Measurements from ENCODE around the gene FHOD3.

The FHOD3 gene

GRCh38 chr18:36307513-36307912, 10.0 kb downstream of the FHOD3 start:
- no peak overlapping the region for H3K4me3 ChIP-seq (ENCODE audit: low read depth, low read length)
- in situ Hi-C loops (cut with HindIII; ENCODE audit: low sequenced_read_pairs) = no loop called here
- TF ChIP-seq CTCF (IDR thresholded peaks at IDR 0.05; ENCODE audit: low read depth, low read length) = no peak
- no peak for DNase-seq (ENCODE audit: low read depth, low spot score)

DNA sequence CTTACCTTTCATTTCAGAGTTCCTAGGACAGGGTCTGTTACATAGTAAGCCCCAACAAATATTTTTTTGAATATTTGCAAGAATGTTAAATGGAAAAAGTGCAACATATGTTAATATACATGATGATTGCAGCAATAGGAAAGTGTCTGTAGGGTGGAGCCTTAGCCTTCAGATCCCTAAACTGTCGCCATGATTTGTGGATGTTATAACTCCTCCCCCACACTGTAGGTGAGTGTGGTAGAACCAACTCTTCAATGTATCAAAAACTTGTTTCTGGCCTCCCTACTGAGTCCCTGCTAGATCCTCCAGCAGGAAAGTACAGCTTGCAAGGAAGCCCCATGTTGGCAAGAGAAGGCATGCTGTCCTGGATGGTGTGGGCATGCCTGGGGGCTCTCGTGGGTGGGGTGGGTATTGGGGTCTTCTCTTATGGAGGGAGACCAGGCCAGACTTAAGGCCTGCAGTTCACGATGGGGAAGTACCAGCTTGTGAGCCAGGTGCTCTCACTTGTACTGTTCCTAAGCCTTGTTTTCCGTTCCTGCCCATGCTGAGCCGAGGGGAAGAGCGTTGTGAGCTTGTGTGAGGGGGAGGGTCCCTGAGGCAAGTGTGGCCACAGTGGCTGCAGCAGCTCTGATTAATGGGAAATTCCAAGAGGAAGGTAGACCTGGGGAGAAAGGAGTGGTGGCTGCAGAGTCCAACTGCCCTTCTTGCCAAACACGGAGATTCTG, 11.4 kb downstream of the FHOD3 start:
- DNase-seq (ENCODE audit: low read depth, low spot score) = no peak
- in situ Hi-C loops (cut with HindIII; ENCODE audit: low sequenced_read_pairs) = no loop called here
- H3K4me3 ChIP-seq (ENCODE audit: low read depth, low read length) = no peak overlapping the region
- no peak for TF ChIP-seq CTCF (IDR thresholded peaks at IDR 0.05; ENCODE audit: low read depth, low read length)

DNA sequence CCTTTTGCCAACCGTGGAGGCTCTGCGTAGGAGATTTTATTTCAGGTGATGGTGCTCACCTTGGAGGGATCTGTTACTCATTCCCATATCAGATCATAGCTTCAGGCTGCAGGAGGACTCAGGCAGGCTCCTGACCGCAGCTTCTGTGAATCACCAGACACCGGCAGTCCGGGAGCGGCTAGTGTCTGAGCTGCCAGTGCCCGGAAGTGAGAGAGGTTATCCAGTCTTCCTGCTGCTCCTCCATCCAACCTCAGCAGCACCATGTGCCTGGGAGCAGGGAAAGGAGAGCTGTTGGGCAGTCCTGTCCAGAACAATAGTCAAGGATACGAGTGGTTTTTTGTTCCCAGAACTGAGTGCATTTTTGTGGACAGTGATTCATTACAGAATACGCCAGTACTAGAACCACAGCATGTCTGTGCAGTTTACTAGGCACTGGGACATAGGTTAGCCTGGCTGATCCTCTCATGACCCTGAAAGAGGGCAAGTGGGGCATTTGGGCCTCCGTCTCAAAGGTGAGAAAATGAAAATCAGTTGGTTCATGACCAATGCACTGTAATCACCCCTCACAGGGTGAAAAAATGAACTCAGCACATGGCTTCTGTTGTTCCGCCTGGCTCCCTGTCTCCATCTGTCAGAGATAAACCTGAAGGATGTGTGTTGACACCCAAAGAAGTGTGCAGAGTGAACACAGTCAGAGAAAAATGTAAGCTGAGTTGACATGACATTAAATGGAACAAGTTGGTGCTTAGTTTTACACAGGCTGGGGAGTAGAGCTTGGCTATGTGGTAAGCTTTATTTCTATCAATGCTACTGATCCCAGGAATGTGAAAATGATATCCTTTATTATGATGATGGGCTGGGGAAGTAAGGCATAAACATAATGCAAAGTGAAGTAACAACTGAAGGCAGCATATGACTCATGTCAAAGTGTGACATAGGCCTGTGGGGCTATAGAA, 12.2 kb downstream of the FHOD3 start:
- in situ Hi-C loops (cut with HindIII; ENCODE audit: low sequenced_read_pairs) = no loop called here
- TF ChIP-seq CTCF (IDR thresholded peaks at IDR 0.05; ENCODE audit: low read depth, low read length) = no peak

DNA sequence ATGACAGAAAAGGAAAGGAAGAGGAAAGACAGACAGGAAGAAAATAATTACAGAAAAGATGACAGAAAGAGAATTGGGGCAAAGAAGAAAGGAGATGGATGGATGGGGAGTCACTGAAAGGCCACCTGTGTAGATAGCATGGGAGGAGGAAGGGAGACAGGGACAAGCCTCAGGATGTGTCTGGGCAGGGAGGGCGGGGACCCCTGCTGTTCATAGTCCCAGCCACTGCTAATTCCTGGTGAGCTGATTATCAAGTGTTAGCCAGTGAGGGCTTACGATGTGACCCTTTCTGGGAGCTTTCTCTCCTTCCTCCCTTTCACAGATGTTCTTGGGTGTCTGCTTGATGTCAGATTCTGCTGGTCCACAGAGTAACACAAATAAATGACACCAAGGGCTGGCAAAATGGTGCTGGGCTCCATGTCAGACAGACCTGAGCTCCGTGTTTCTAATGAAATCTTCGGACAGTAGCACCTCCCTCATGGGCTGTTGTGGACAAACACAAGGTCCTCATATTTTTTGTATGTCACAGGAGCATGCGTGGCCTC, 13.6 kb downstream of the FHOD3 start:
- H3K4me3 ChIP-seq (ENCODE audit: low read depth, low read length) = no peak overlapping the region
- TF ChIP-seq CTCF (IDR thresholded peaks at IDR 0.05; ENCODE audit: low read depth, low read length) = no peak
- no peak for DNase-seq (ENCODE audit: low read depth, low spot score)
- in situ Hi-C loops (cut with HindIII; ENCODE audit: low sequenced_read_pairs) = no loop called here

More for the DNA sequence above, 12.2 kb downstream of the FHOD3 start:
- peak; percentile 99 for DNase-seq (ENCODE audit: low read depth, low spot score)
- H3K4me3 ChIP-seq (ENCODE audit: low read depth, low read length) = no peak overlapping the region

GRCh38 chr18:36312806-36313395, 15.4 kb downstream of the FHOD3 start:
- in situ Hi-C loops (cut with HindIII; ENCODE audit: low sequenced_read_pairs) = no loop called here
- no peak for TF ChIP-seq CTCF (IDR thresholded peaks at IDR 0.05; ENCODE audit: low read depth, low read length)
- DNase-seq (ENCODE audit: low read depth, low spot score) = no peak
- no peak overlapping the region for H3K4me3 ChIP-seq (ENCODE audit: low read depth, low read length)

DNA sequence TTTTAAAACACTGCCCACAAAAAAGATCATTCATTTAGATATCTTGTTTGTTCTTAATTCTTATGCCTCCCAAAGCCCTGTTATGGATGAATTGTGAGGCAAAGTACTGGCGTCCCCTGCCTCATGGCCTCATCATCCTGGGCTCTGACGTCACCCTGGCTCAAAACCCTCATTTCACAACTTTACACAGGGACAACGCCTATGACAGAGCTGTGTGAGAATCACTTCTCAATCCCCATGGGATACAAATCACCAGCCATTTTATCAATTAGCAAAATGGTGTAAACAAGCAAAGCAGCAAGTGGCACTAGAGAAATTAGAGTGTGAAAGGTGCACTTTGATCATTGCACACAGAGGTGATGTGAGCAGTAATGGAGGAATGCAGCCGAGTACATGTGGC, 16.6 kb downstream of the FHOD3 start:
- DNase-seq (ENCODE audit: low read depth, low spot score) = peak; percentile 32
- in situ Hi-C loops (cut with HindIII; ENCODE audit: low sequenced_read_pairs) = no loop called here

More for the DNA sequence above, 16.6 kb downstream of the FHOD3 start:
- H3K4me3 ChIP-seq (ENCODE audit: low read depth, low read length) = no peak overlapping the region
- TF ChIP-seq CTCF (IDR thresholded peaks at IDR 0.05; ENCODE audit: low read depth, low read length) = no peak

Data from astrocyte of the spinal cord (primary cell).